Heart right ventricle (tissue), 16 donors: ENCODE data around the gene IMMP2L. TPM values are rescaled to one million over a fixed set of nuclear protein-coding genes. Genes with fewer than 3 reads are reported as not detected.

Experiments
- ATAC-seq, 8 donors: fragments of 200-7000 bp; cut with Tn5 transposase; one replicate each; pipeline ENCODE4 v1.9.1; 2020; ENCODE audit warnings: mild to moderate bottlenecking in 8 of 8, moderate library complexity in 8 of 8, moderate number of reproducible peaks in 1 of 8
- DNase-seq, 2 donors: peaks; one replicate each; pipeline ENCODE4 v3.0.0-alpha.2; 2020
- H3K27ac ChIP-seq, 10 donors: fragments of 200-600 bp; sonication (generic) in 2 of 10; one replicate each; pipeline versions ENCODE4 v1.5.0 to v1.8.0; 2020 to 2022; ENCODE audit warnings: mild to moderate bottlenecking in 3 of 10
- H3K27me3 ChIP-seq, 7 donors: fragments of 200-600 bp; one replicate each; pipeline ENCODE4 v1.8.0; 2021 to 2022; ENCODE audit warnings: mild to moderate bottlenecking in 2 of 7
- H3K36me3 ChIP-seq, 9 donors: fragments of 200-600 bp; sonication (generic) in 1 of 9; one replicate each; pipeline versions ENCODE4 v1.5.0 to v1.8.0; 2020 to 2022; ENCODE audit warnings: mild to moderate bottlenecking in 2 of 9
- H3K4me1 ChIP-seq, 9 donors: fragments of 200-600 bp; sonication (generic) in 1 of 9; one replicate each; pipeline versions ENCODE4 v1.5.0 to v1.8.0; 2020 to 2022; ENCODE audit warnings: mild to moderate bottlenecking in 4 of 9
- H3K4me3 ChIP-seq, 10 donors: fragments of 200-600 bp; sonication (generic) in 2 of 10; one replicate each; pipeline versions ENCODE4 v1.5.0 to v1.8.0; 2020 to 2022; ENCODE audit warnings: mild to moderate bottlenecking in 7 of 10, moderate library complexity in 2 of 10
- H3K9me3 ChIP-seq, 11 donors: fragments of 200-600 bp in 10 of 11; sonication (generic) in 2 of 11; one replicate each; pipeline versions ENCODE4 v1.5.0 to v1.8.0; 2013 to 2022; ENCODE audit warnings: mild to moderate bottlenecking in 2 of 11, control low read depth in 1 of 11, moderate library complexity in 1 of 11
- WGBS, 2 donors: extraction: QIAGEN DNeasy Blood & Tissue Kit; methylation state at CpG; one replicate each; pipeline ENCODE4 v1.1.7; 2013; ENCODE audit warnings: inconsistent platforms in 1 of 2; 5-methylcytosine and 5-hydroxymethylcytosine counted together
- intact Hi-C, 10 donors: fragments of 100-400 bp; cut with DNase I; formaldehyde crosslinking; loops; one replicate each; pipeline versions ENCODE4 v1.11.1 to v1.14.2; 2022
- polyA plus RNA-seq, 2 donors: library from polyadenylated mRNA; stranded (reverse); fragments of 200-250 nt; gene quantifications; one replicate each; pipeline ENCODE4 v1.2.3, GENCODE V29; 2013
- total RNA-seq, 10 donors: library from RNA; stranded (reverse); fragmentation: NEBNext Ultra II Directional in 3 of 10; extraction: Animal tissue kit (Norgen Biotek cat#: 25700) in 3 of 10; gene quantifications; one replicate each; pipeline versions ENCODE4 v1.2.1 to v1.2.4, GENCODE V29; 2021 to 2023
- TF ChIP-seq, protein P1 (sequence below), 9 donors: fragments of 200-600 bp; sonication (generic) in 2 of 9; IDR thresholded peaks; one replicate each; pipeline versions ENCODE4 v1.5.0 to v1.8.0; 2021 to 2022; ENCODE audit warnings: antibody characterized with exemption in 9 of 9, mild to moderate bottlenecking in 5 of 9, moderate library complexity in 1 of 9
- donor health status: Arrhythmogenic right ventricular cardiomyopathy.
- donor health status: ischemic (EF 13 %, LVEDD 7.1; RV severe dilation, severe dysfunction).
- donor health status: healthy with polysubstance abuse.
- donor health status: DM: no; HTN: yes; CAD: no.
- donor health status: DM: no; HTN: no; CAD: no.
- donor health status: ischemic (EF 25% LVEDD 6.9; RV normal size, moderate dysfunction).
- donor health status: ischemic (EF 25% LVEDD 5.7; RV mildly dilated, moderate dysfunction).
- donor health status: healthy.
- donor health status: DM: yes; HTN: yes; CAD: no.
- donor health status: Ischemic cardiomyopathy.
- donor health status: ischemic (EF 35%, LVEDD 5.7; RV mildly dilated, moderate dysfunction).
- donor health status: nonischemic (EF 11% LVEDD 7.7; RV severe dilation, severe dysfunction).
- donor health status: DM: yes; HTN: yes; CAD: no.
- donor health status: PGD.
- donor health status: ischemic (EF 29% LVEDD 5.4; RV normal size, mild dysfunction).
- donor health status: nonischemic (EF 23%, LVEDD 6.1; RV moderate dilation, normal function).

The IMMP2L gene
- total and polyA plus RNA-seq, 12 donors, result 4.3 to 20.8 (median 17.3) TPM

DNA sequence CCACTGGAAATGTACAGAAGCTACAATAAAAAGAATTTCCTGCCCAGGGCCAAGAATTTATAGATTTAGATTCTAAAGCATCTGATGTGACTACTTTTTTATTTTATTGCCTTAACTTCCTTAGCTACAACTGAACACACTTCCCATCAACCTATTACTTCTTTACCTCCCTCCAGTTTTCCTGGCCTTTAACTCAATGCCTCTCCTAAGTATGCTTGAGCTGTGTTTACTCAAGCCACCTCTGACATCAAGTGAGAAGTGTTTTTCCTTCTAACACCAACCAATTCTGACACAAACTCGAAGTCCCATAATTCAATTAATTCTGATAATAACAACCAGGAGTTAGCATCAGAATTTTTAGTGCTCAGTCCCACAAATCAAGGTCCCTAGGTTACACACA, 170.0 kb downstream of the IMMP2L start:
- 58 to 74% methylated on average over 1 of the region's 1 CpG for WGBS, 2 donors
- no peaks in the 10 kb centered on the region for H3K27me3 ChIP-seq
- no peak for ATAC-seq

DNA sequence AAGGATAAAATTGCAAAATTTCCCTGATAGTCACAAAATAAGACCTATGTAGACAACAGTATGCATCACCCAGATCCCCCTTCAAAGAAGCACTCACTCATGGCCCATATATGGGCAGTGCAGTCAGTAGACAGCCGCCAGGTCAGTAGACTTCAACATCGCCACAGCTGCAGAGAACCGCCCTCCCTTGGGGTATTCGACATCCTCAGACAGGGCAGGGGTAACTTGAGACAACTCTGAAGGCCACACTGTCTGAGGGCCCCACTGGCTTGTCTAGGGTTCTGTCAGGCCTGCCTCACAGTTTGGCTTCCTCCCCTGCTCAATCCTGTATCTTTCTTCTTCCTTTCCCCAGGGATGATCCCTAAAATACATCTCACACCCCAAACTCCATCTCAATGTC, 172.3 kb downstream of the IMMP2L start:
- no peaks in the 10 kb centered on the region for H3K36me3 ChIP-seq
- no peak overlapping the region for H3K27ac ChIP-seq
- 96 to 100% methylated on average over 4 of the region's 4 CpGs for WGBS, 2 donors
- DNase-seq (no peak), ATAC-seq (no peak)
- peaks cover 0 to 30% (median 14%) of the 10 kb centered on the region in 9 donors for H3K4me1 ChIP-seq
- no peak overlapping the region for H3K4me3 ChIP-seq
- TF ChIP-seq, protein P1, sequence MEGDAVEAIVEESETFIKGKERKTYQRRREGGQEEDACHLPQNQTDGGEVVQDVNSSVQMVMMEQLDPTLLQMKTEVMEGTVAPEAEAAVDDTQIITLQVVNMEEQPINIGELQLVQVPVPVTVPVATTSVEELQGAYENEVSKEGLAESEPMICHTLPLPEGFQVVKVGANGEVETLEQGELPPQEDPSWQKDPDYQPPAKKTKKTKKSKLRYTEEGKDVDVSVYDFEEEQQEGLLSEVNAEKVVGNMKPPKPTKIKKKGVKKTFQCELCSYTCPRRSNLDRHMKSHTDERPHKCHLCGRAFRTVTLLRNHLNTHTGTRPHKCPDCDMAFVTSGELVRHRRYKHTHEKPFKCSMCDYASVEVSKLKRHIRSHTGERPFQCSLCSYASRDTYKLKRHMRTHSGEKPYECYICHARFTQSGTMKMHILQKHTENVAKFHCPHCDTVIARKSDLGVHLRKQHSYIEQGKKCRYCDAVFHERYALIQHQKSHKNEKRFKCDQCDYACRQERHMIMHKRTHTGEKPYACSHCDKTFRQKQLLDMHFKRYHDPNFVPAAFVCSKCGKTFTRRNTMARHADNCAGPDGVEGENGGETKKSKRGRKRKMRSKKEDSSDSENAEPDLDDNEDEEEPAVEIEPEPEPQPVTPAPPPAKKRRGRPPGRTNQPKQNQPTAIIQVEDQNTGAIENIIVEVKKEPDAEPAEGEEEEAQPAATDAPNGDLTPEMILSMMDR (IDR thresholded peaks at IDR 0.05), result no peak
- H3K9me3 ChIP-seq, result peaks cover 0 to 9% (median 0%) of the 10 kb centered on the region in 11 donors
- intact Hi-C loops, result no loop called here
- no peaks in the 10 kb centered on the region for H3K27me3 ChIP-seq

More for the DNA sequence above, 170.0 kb downstream of the IMMP2L start:
- Histone ChIP-seq H3K36me3 (no peaks in the 10 kb centered on the region), H3K9me3 (peaks cover 0 to 9% (median 0%) of the 10 kb centered on the region in 11 donors), H3K4me1 (peaks cover 0 to 30% (median 14%) of the 10 kb centered on the region in 9 donors), H3K4me3 (no peak overlapping the region), H3K27ac (peak overlapping the region in 5 of 10 donors; percentile 44 to 78 (median 57))
- TF ChIP-seq, protein P1 (IDR thresholded peaks at IDR 0.05), result no peak
- intact Hi-C loops, result no loop called here
- DNase-seq, result no peak

DNA sequence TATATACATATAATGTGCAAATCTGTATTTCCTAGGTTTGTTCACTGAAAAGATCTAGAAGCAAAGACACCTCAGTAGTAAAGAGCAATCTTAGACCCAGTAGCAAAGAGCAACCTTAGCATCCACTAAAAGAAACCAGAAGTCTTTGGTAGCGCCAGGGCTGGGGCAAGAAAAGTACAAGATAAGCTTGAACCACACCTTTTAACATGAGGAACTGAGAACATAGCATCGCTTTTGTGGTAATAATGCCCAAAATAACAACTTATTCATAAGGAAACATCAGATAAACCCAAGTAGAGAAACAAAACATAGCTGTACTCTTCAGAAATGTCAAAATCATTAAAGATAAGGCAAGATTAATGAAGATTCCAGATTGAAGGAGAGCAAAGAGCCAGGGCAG, 173.4 kb downstream of the IMMP2L start:
- WGBS, 2 donors, result 78 to 83% methylated on average over 2 of the region's 2 CpGs
- DNase-seq, result no peak
- no peak for ATAC-seq
- H3K9me3 ChIP-seq, result peaks cover 0 to 9% (median 0%) of the 10 kb centered on the region in 11 donors
- no peak overlapping the region for H3K27ac ChIP-seq
- H3K4me3 ChIP-seq, result no peak overlapping the region
- TF ChIP-seq, protein P1 (IDR thresholded peaks at IDR 0.05), result no peak
- intact Hi-C loops, result no loop called here
- H3K36me3 ChIP-seq, result no peaks in the 10 kb centered on the region
- H3K27me3 ChIP-seq, result no peaks in the 10 kb centered on the region
- H3K4me1 ChIP-seq, result peaks cover 0 to 28% (median 14%) of the 10 kb centered on the region in 9 donors

DNA sequence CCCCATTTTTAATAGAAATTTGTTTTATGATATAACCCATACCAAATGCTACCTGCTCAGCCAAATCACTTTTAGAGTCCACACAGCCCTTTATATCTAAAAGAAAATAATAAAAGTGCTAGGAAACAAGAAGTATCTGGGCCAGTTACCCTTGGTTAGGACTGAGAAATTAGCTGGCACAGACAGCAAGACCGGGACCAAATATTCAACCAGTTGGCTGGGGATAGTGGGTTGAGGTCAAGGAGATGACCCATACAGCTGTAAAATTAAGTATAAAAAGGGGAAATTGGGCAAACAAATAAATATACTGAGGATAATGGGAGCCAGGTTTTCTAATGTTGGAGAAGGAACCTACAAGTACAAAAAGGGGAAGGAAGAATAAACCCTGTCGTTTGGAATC, 174.3 kb downstream of the IMMP2L start:
- H3K36me3 ChIP-seq, result no peaks in the 10 kb centered on the region
- TF ChIP-seq, protein P1 (IDR thresholded peaks at IDR 0.05), result no peak
- H3K27me3 ChIP-seq, result no peaks in the 10 kb centered on the region
- H3K9me3 ChIP-seq, result peaks cover 0 to 9% (median 0%) of the 10 kb centered on the region in 11 donors
- H3K4me1 ChIP-seq, result peaks cover 0 to 19% (median 6%) of the 10 kb centered on the region in 9 donors
- H3K27ac ChIP-seq, result no peak overlapping the region
- no peak for ATAC-seq
- 81 to 88% methylated on average over 2 of the region's 2 CpGs for WGBS, 2 donors
- H3K4me3 ChIP-seq, result no peak overlapping the region
- intact Hi-C loops, result no loop called here
- DNase-seq, result no peak
